ENCODE data around the gene KCNN2. TPM values are rescaled to one million over a fixed set of nuclear protein-coding genes. Genes with fewer than 3 reads are reported as not detected.

Gene KCNN2
- total RNA-seq, 1 donor from 2014 or later: 3.4 TPM

GRCh38 chr5:114339108-114339507, 22.8 kb upstream of the KCNN2 start:
- no peaks in the 10 kb centered on the region for H3K9me3 ChIP-seq
- H3K4me1 ChIP-seq: no peaks in the 10 kb centered on the region
- intact Hi-C loops (cut with DNase I): no loop called here
- H3K36me3 ChIP-seq: no peaks in the 10 kb centered on the region
- no peak for TF ChIP-seq POLR2AphosphoS5 (IDR thresholded peaks at IDR 0.05; ENCODE audit: insufficient read depth in 1 of 2, low read depth in 1 of 2)
- no peak for TF ChIP-seq CTCF (IDR thresholded peaks at IDR 0.05)
- no peak for TF ChIP-seq POLR2A (IDR thresholded peaks at IDR 0.05)
- no peak overlapping the region for H3K4me3 ChIP-seq
- no peak overlapping the region for H3K27ac ChIP-seq
- no peaks in the 10 kb centered on the region for H3K27me3 ChIP-seq
- no peak for DNase-seq (ENCODE audit: extremely low spot score in 2 of 2)

- H3K27ac ChIP-seq: no peak overlapping the region
Observed at GRCh38 chr5:114346181-114346580, 15.7 kb upstream of the KCNN2 start.

GRCh38 chr5:114355086-114355830, 6.6 kb upstream of the KCNN2 start:
- TF ChIP-seq POLR2AphosphoS5 (IDR thresholded peaks at IDR 0.05; ENCODE audit: insufficient read depth in 1 of 2, low read depth in 1 of 2) (no peak), CTCF (IDR thresholded peaks at IDR 0.05) (no peak), POLR2A (IDR thresholded peaks at IDR 0.05) (no peak)
- H3K4me1 ChIP-seq: no peaks in the 10 kb centered on the region
- H3K4me3 ChIP-seq: no peak overlapping the region
- intact Hi-C loops (cut with DNase I): no loop called here
- DNase-seq (ENCODE audit: extremely low spot score in 2 of 2): no peak
- no peaks in the 10 kb centered on the region for H3K36me3 ChIP-seq
- no peak overlapping the region for H3K27ac ChIP-seq
- H3K9me3 ChIP-seq: no peaks in the 10 kb centered on the region
- no peaks in the 10 kb centered on the region for H3K27me3 ChIP-seq

More at GRCh38 chr5:114346181-114346580, 15.7 kb upstream of the KCNN2 start:
- Histone ChIP-seq H3K4me1 (no peaks in the 10 kb centered on the region), H3K27me3 (no peaks in the 10 kb centered on the region), H3K36me3 (no peaks in the 10 kb centered on the region), H3K9me3 (no peaks in the 10 kb centered on the region), H3K4me3 (no peak overlapping the region)
- no peak for TF ChIP-seq POLR2A (IDR thresholded peaks at IDR 0.05)
- TF ChIP-seq CTCF (IDR thresholded peaks at IDR 0.05): no peak
- TF ChIP-seq POLR2AphosphoS5 (IDR thresholded peaks at IDR 0.05; ENCODE audit: insufficient read depth in 1 of 2, low read depth in 1 of 2): no peak
- intact Hi-C loops (cut with DNase I): no loop called here
- DNase-seq (ENCODE audit: extremely low spot score in 2 of 2): no peak

- H3K9me3 ChIP-seq: no peaks in the 10 kb centered on the region
- no peak for TF ChIP-seq POLR2AphosphoS5 (IDR thresholded peaks at IDR 0.05; ENCODE audit: insufficient read depth in 1 of 2, low read depth in 1 of 2)
- no peak for TF ChIP-seq POLR2A (IDR thresholded peaks at IDR 0.05)
- TF ChIP-seq CTCF (IDR thresholded peaks at IDR 0.05): no peak
- intact Hi-C loops (cut with DNase I): no loop called here
Observed at GRCh38 chr5:114358329-114358728, 3.5 kb upstream of the KCNN2 start.

GRCh38 chr5:114360357-114360756, 1.5 kb upstream of the KCNN2 start:
- Histone ChIP-seq H3K27ac (no peak overlapping the region), H3K9me3 (no peaks in the 10 kb centered on the region), H3K4me1 (peaks cover 36% of the 10 kb centered on the region), H3K27me3 (no peaks in the 10 kb centered on the region), H3K36me3 (no peaks in the 10 kb centered on the region), H3K4me3 (peak overlapping the region; percentile 50 to 63)
- intact Hi-C loops (cut with DNase I): no loop called here
- TF ChIP-seq CTCF (IDR thresholded peaks at IDR 0.05) (no peak), POLR2AphosphoS5 (IDR thresholded peaks at IDR 0.05; ENCODE audit: insufficient read depth in 1 of 2, low read depth in 1 of 2) (no peak), POLR2A (IDR thresholded peaks at IDR 0.05) (no peak)
- no peak for DNase-seq (ENCODE audit: extremely low spot score in 2 of 2)

More at GRCh38 chr5:114358329-114358728, 3.5 kb upstream of the KCNN2 start:
- Histone ChIP-seq H3K36me3 (no peaks in the 10 kb centered on the region), H3K4me1 (peaks cover 29% of the 10 kb centered on the region), H3K27ac (no peak overlapping the region), H3K4me3 (no peak overlapping the region), H3K27me3 (no peaks in the 10 kb centered on the region)
- DNase-seq (ENCODE audit: extremely low spot score in 2 of 2): no peak

All from vagina (tissue), 2 donors.